Karpas-422 (cell line): Measurements from ENCODE around the gene GYG2. TPM values are rescaled to one million over a fixed set of nuclear protein-coding genes. Genes with fewer than 3 reads are reported as not detected.
"Not testable (repeated sequence)": the region's sequence is repeated elsewhere in the genome, so short reads cannot be mapped to it uniquely, and the experiment has no call there.

ENCODE experiments used
- DNase-seq: peaks from one replicate; pipeline ENCODE4 v3.0.0-alpha.2; 2015
- H2AFZ ChIP-seq: fragments of 200-600 bp; sonication (generic); 2 replicates; pipeline ENCODE4 v1.6.1; 2014; ENCODE audit warnings: antibody characterized with exemption, low read length, mixed read lengths
- H3K27ac ChIP-seq: fragments of 200-600 bp; sonication (generic); 2 replicates; pipeline ENCODE4 v1.5.1; 2014; ENCODE audit warnings: mild to moderate bottlenecking, low read length, moderate library complexity
- H3K27me3 ChIP-seq: fragments of 200-600 bp; sonication (generic); 2 replicates; pipeline ENCODE4 v1.6.1; 2014; ENCODE audit warnings: low read length, mixed read lengths
- H3K36me3 ChIP-seq: fragments of 200-600 bp; sonication (generic); 2 replicates; pipeline ENCODE4 v1.6.1; 2014; ENCODE audit warnings: low read length, mixed read lengths; ENCODE audit not compliant: insufficient read depth
- H3K4me1 ChIP-seq: fragments of 200-600 bp; sonication (generic); 2 replicates; pipeline ENCODE4 v1.6.1; 2014; ENCODE audit warnings: mild to moderate bottlenecking, low read length, mixed read lengths
- H3K4me2 ChIP-seq: fragments of 200-600 bp; sonication (generic); 2 replicates; pipeline ENCODE4 v1.6.1; 2014; ENCODE audit warnings: low read length, low read depth, mild to moderate bottlenecking; ENCODE audit not compliant: poor library complexity, severe bottlenecking
- H3K4me3 ChIP-seq: fragments of 200-600 bp; sonication (generic); 2 replicates; pipeline ENCODE4 v1.5.1; 2014; ENCODE audit warnings: mild to moderate bottlenecking, antibody characterized with exemption, low read length, mixed read lengths
- H3K79me2 ChIP-seq: fragments of 200-600 bp; sonication (generic); 2 replicates; pipeline ENCODE4 v1.6.1; 2014; ENCODE audit warnings: mild to moderate bottlenecking, low read length, mixed read lengths
- H3K9ac ChIP-seq: fragments of 200-600 bp; sonication (generic); 2 replicates; pipeline ENCODE4 v1.6.0; 2014; ENCODE audit warnings: low read length
- H3K9me2 ChIP-seq: fragments of 200-600 bp; sonication (generic), shearing (Covaris generic); replicated peaks from 2 replicates; pipeline ENCODE4 v1.6.0; 2014; ENCODE audit warnings: mild to moderate bottlenecking, low read length, moderate library complexity; ENCODE audit not compliant: insufficient read depth
- H3K9me3 ChIP-seq: fragments of 300-700, 200-600 bp; sonication (generic); 2 replicates; pipeline ENCODE4 v1.6.1; 2014; ENCODE audit warnings: low read length, mixed read lengths
- H4K20me1 ChIP-seq: fragments of 200-600 bp; sonication (generic); 2 replicates; pipeline ENCODE4 v1.6.1; 2014; ENCODE audit warnings: mild to moderate bottlenecking, antibody characterized with exemption, low read length, low read depth; ENCODE audit not compliant: insufficient read depth
- total RNA-seq: library from RNA; depleted of rRNA; stranded (reverse); fragments of >200 nt; shearing (Covaris generic); gene quantifications from 2 replicates; pipeline ENCODE4 v1.2.3, GENCODE V29; 2014; ENCODE audit warnings: low replicate concordance

GYG2 gene
- total RNA-seq, 1 experiment from 2014 or later = not detected

GRCh38 chrX:2803486-2803885 lies 25.2 kb upstream of the GYG2 start:
- H3K36me3 ChIP-seq, H3K9ac ChIP-seq, H3K4me1 ChIP-seq, H3K27me3 ChIP-seq, H3K4me3 ChIP-seq, H3K4me2 ChIP-seq, H3K27ac ChIP-seq, H3K79me2 ChIP-seq, H4K20me1 ChIP-seq, DNase-seq, H3K9me3 ChIP-seq, H3K9me2 ChIP-seq, H2AFZ ChIP-seq: not testable (repeated sequence)

- DNase-seq, H3K9ac ChIP-seq, H3K27me3 ChIP-seq, H3K9me3 ChIP-seq, H3K36me3 ChIP-seq, H3K9me2 ChIP-seq, H3K79me2 ChIP-seq, H2AFZ ChIP-seq, H3K4me3 ChIP-seq, H3K4me2 ChIP-seq, H3K4me1 ChIP-seq, H3K27ac ChIP-seq, H4K20me1 ChIP-seq: not testable (repeated sequence)
Observed at GRCh38 chrX:2804106-2804843, 24.5 kb upstream of the GYG2 start.

- H3K4me1 ChIP-seq, H3K36me3 ChIP-seq, H3K4me2 ChIP-seq, H2AFZ ChIP-seq, H3K9ac ChIP-seq, H3K9me3 ChIP-seq, H3K9me2 ChIP-seq, H4K20me1 ChIP-seq, H3K4me3 ChIP-seq, H3K27me3 ChIP-seq, DNase-seq, H3K79me2 ChIP-seq, H3K27ac ChIP-seq: not testable (repeated sequence)
Observed at GRCh38 chrX:2804858-2805257, 23.9 kb upstream of the GYG2 start.

GRCh38 chrX:2811271-2811670 lies 17.5 kb upstream of the GYG2 start:
- H3K4me2 ChIP-seq = no peak overlapping the region
- H4K20me1 ChIP-seq = no peaks in the 10 kb centered on the region
- H3K9me2 ChIP-seq = no peaks in the 10 kb centered on the region
- no peaks in the 10 kb centered on the region for H3K36me3 ChIP-seq
- no peaks in the 10 kb centered on the region for H3K9me3 ChIP-seq
- H2AFZ ChIP-seq = no peak overlapping the region
- H3K79me2 ChIP-seq = no peaks in the 10 kb centered on the region
- H3K4me3 ChIP-seq = no peak overlapping the region
- H3K27me3 ChIP-seq = no peaks in the 10 kb centered on the region
- no peak for DNase-seq
- 0 out of 2 replicates have a peak, but pooled peaks cover 3% of the 10 kb centered on the region for H3K4me1 ChIP-seq
- no peak overlapping the region for H3K27ac ChIP-seq
- H3K9ac ChIP-seq = no peak overlapping the region

GRCh38 chrX:2812161-2812907 lies 16.4 kb upstream of the GYG2 start:
- not testable (repeated sequence) for H3K4me2 ChIP-seq
- peak overlapping the region; percentile 71; the same call in 1 of the 2 replicates for H2AFZ ChIP-seq

GRCh38 chrX:2817036-2817435 lies 11.7 kb upstream of the GYG2 start:
- Histone ChIP-seq H3K27me3 (no peaks in the 10 kb centered on the region), H3K9me2 (no peaks in the 10 kb centered on the region), H3K36me3 (no peaks in the 10 kb centered on the region), H3K4me2 (no peak overlapping the region), H3K27ac (no peak overlapping the region), H3K9me3 (no peaks in the 10 kb centered on the region), H2AFZ (no peak overlapping the region), H3K4me1 (0 out of 2 replicates have a peak, but pooled peaks cover 3% of the 10 kb centered on the region), H3K4me3 (no peak overlapping the region), H4K20me1 (no peaks in the 10 kb centered on the region), H3K9ac (no peak overlapping the region), H3K79me2 (no peaks in the 10 kb centered on the region)
- no peak for DNase-seq

More at GRCh38 chrX:2812161-2812907, 16.4 kb upstream of the GYG2 start:
- not testable (repeated sequence) for H4K20me1 ChIP-seq, H3K27me3 ChIP-seq, H3K4me1 ChIP-seq, H3K9ac ChIP-seq, H3K27ac ChIP-seq, H3K36me3 ChIP-seq, H3K4me3 ChIP-seq, H3K9me3 ChIP-seq, H3K79me2 ChIP-seq, H3K9me2 ChIP-seq
- DNase-seq = peak; percentile 82

- Histone ChIP-seq H3K9ac (no peak overlapping the region), H3K4me1 (no peaks in the 10 kb centered on the region), H3K79me2 (no peaks in the 10 kb centered on the region), H3K4me3 (no peak overlapping the region), H4K20me1 (no peaks in the 10 kb centered on the region), H3K9me2 (no peaks in the 10 kb centered on the region), H3K36me3 (no peaks in the 10 kb centered on the region), H3K27me3 (no peaks in the 10 kb centered on the region), H3K27ac (no peak overlapping the region), H3K9me3 (no peaks in the 10 kb centered on the region), H3K4me2 (no peak overlapping the region), H2AFZ (no peak overlapping the region)
- DNase-seq = peak; percentile 74
Observed at GRCh38 chrX:2819345-2820135, 9.2 kb upstream of the GYG2 start.

GRCh38 chrX:2820136-2820771 lies 8.5 kb upstream of the GYG2 start:
- Histone ChIP-seq H3K9me2 (no peaks in the 10 kb centered on the region), H3K4me1 (no peaks in the 10 kb centered on the region), H4K20me1 (no peaks in the 10 kb centered on the region), H3K27ac (no peak overlapping the region), H3K4me3 (no peak overlapping the region), H3K4me2 (no peak overlapping the region), H3K27me3 (no peaks in the 10 kb centered on the region), H3K79me2 (no peaks in the 10 kb centered on the region), H3K9me3 (no peaks in the 10 kb centered on the region), H3K9ac (no peak overlapping the region), H2AFZ (no peak overlapping the region), H3K36me3 (no peaks in the 10 kb centered on the region)
- no peak for DNase-seq
